Activated CD4-positive, alpha-beta memory T cell treated with anti-CD3 and anti-CD28 coated beads for 36 hours (primary cell): ENCODE results near the gene CKAP5. TPM values are rescaled to one million over a fixed set of nuclear protein-coding genes. Genes with fewer than 3 reads are reported as not detected.

Experiments
- CTCF ChIA-PET: fragments of 350-600 bp; sonication (Branson Sonifier 250); formaldehyde crosslinking; loops from one replicate; lab custom pipeline; 2021; ENCODE audit warnings: antibody characterized with exemption, inconsistent platforms; lab: Charles Lee
- POLR2A ChIA-PET: fragments of 350-600 bp; sonication (Branson Sonifier 250); formaldehyde crosslinking; loops from one replicate; lab custom pipeline; 2021; ENCODE audit warnings: antibody characterized with exemption; lab: Charles Lee
- DNase-seq: peaks from one replicate; pipeline ENCODE4 v3.0.0-alpha.2; 2020
- H3K27ac Mint-ChIP-seq: one replicate; pipeline ENCODE4 v1.8.0; 2021; ENCODE audit warnings: mixed read lengths
- H3K27me3 Mint-ChIP-seq: one replicate; pipeline ENCODE4 v1.8.0; 2021; ENCODE audit warnings: mixed read lengths
- H3K36me3 Mint-ChIP-seq: one replicate; pipeline ENCODE4 v1.8.0; 2021; ENCODE audit warnings: mixed read lengths
- H3K4me1 Mint-ChIP-seq: one replicate; pipeline ENCODE4 v1.8.0; 2021; ENCODE audit warnings: low read depth, mixed read lengths
- H3K4me3 Mint-ChIP-seq: one replicate; pipeline ENCODE4 v1.8.0; 2021; ENCODE audit warnings: mild to moderate bottlenecking, mixed read lengths
- H3K9me3 Mint-ChIP-seq: one replicate; pipeline ENCODE4 v1.8.0; 2021; ENCODE audit warnings: mixed read lengths
- intact Hi-C: fragments of 100-400 bp; cut with micrococcal nuclease; formaldehyde crosslinking; loops from one replicate; pipeline ENCODE4 v1.15.1; 2023
- total RNA-seq, 2 experiments: library from RNA; stranded (reverse); gene quantifications; one replicate each; pipeline ENCODE4 v1.2.3, GENCODE V29; 2021

CKAP5 gene
- 100 to 1,000 TPM; 174 TPM for total RNA-seq

- POLR2A ChIA-PET = interaction anchor here (1.5 kb wide), 1 partner anchor 369 kb away, joined by 8 read pairs; the partner anchor contains the start of gene DDB2
- Mint-ChIP-seq H3K4me1 (peaks cover 26% of the 10 kb centered on the region), H3K9me3 (no peaks in the 10 kb centered on the region), H3K27ac (peak within 1 kb of the TSS; percentile 91), H3K36me3 (peaks cover 12% of the 10 kb centered on the region), H3K27me3 (no peaks in the 10 kb centered on the region), H3K4me3 (peak within 1 kb of the TSS; percentile 93)
- peak; percentile 92 for DNase-seq
- intact Hi-C loops = loop anchor here (1.0 to 2.0 kb wide), 2 partner anchors 19 to 146 kb away; partner anchors contain the start of gene ARHGAP1
- CTCF ChIA-PET = no interaction called here
Measured at GRCh38 chr11:46845740-46846509, at the start of gene CKAP5. CKAP5 (minus strand) TSS chr11:46846280; CDS start chr11:46821231, 25,049 bp downstream.

GRCh38 chr11:46895821-46896220, 49.7 kb upstream of the CKAP5 start:
- no peaks in the 10 kb centered on the region for H3K27me3 Mint-ChIP-seq
- ChIA-PET CTCF (interaction anchor here (1.1 to 2.8 kb wide), 4 partner anchors 16 to 257 kb away, joined by 3 to 14 read pairs (median 3); no protein-coding TSS in a partner anchor), POLR2A (no interaction called here)
- H3K4me1 Mint-ChIP-seq = no peaks in the 10 kb centered on the region
- no peaks in the 10 kb centered on the region for H3K9me3 Mint-ChIP-seq
- H3K4me3 Mint-ChIP-seq = no peak overlapping the region
- no peak overlapping the region for H3K27ac Mint-ChIP-seq
- DNase-seq = no peak
- no peaks in the 10 kb centered on the region for H3K36me3 Mint-ChIP-seq
- intact Hi-C loops = no loop called here

- ChIA-PET CTCF (interaction anchor here (1.0 to 2.8 kb wide), 5 partner anchors 10 to 267 kb away, joined by 3 to 14 read pairs (median 4); no protein-coding TSS in a partner anchor), POLR2A (no interaction called here)
- Mint-ChIP-seq H3K36me3 (no peaks in the 10 kb centered on the region), H3K27ac (no peak overlapping the region), H3K4me3 (no peak overlapping the region), H3K9me3 (no peaks in the 10 kb centered on the region), H3K4me1 (no peaks in the 10 kb centered on the region), H3K27me3 (no peaks in the 10 kb centered on the region)
- intact Hi-C loops = no loop called here
- DNase-seq = no peak
Measured at GRCh38 chr11:46894961-46895360, 48.9 kb upstream of the CKAP5 start.

GRCh38 chr11:46894506-46894905, 48.4 kb upstream of the CKAP5 start:
- Mint-ChIP-seq H3K4me3 (no peak overlapping the region), H3K36me3 (no peaks in the 10 kb centered on the region), H3K27me3 (no peaks in the 10 kb centered on the region), H3K9me3 (no peaks in the 10 kb centered on the region), H3K27ac (no peak overlapping the region), H3K4me1 (no peaks in the 10 kb centered on the region)
- DNase-seq = no peak
- CTCF ChIA-PET = interaction anchor here (1.0 to 2.8 kb wide), 4 partner anchors 10 to 268 kb away, joined by 3 to 14 read pairs (median 4); no protein-coding TSS in a partner anchor
- POLR2A ChIA-PET = no interaction called here
- intact Hi-C loops = no loop called here

- CTCF ChIA-PET = interaction anchor here (0.6 to 2.9 kb wide), 4 partner anchors 210 to 267 kb away, joined by 3 to 26 read pairs (median 3); no protein-coding TSS in a partner anchor
- H3K36me3 Mint-ChIP-seq = no peaks in the 10 kb centered on the region
- no peaks in the 10 kb centered on the region for H3K4me1 Mint-ChIP-seq
- H3K9me3 Mint-ChIP-seq = no peaks in the 10 kb centered on the region
- no peaks in the 10 kb centered on the region for H3K27me3 Mint-ChIP-seq
- intact Hi-C loops = no loop called here
- DNase-seq = no peak
- no peak overlapping the region for H3K4me3 Mint-ChIP-seq
- POLR2A ChIA-PET = no interaction called here
- H3K27ac Mint-ChIP-seq = no peak overlapping the region
Measured at GRCh38 chr11:46892838-46893237, 46.8 kb upstream of the CKAP5 start.

- Mint-ChIP-seq H3K4me1 (no peaks in the 10 kb centered on the region), H3K27ac (no peak overlapping the region), H3K27me3 (no peaks in the 10 kb centered on the region), H3K36me3 (no peaks in the 10 kb centered on the region), H3K9me3 (no peaks in the 10 kb centered on the region), H3K4me3 (no peak overlapping the region)
- no peak for DNase-seq
- ChIA-PET POLR2A (no interaction called here), CTCF (interaction anchor here (0.7 to 2.9 kb wide), 7 partner anchors 50 to 574 kb away, joined by 3 to 26 read pairs (median 3); no protein-coding TSS in a partner anchor)
- intact Hi-C loops = no loop called here
Measured at GRCh38 chr11:46892109-46892508, 46.0 kb upstream of the CKAP5 start.

- POLR2A ChIA-PET = no interaction called here
- H3K27ac Mint-ChIP-seq = no peak overlapping the region
Measured at GRCh38 chr11:46890665-46891064, 44.6 kb upstream of the CKAP5 start.

GRCh38 chr11:46889689-46890475, 43.8 kb upstream of the CKAP5 start:
- intact Hi-C loops = loop anchor here (1.0 kb wide), 1 partner anchor 263 kb away; no protein-coding TSS in a partner anchor
- H3K27ac Mint-ChIP-seq = no peak overlapping the region
- peak; percentile 78 for DNase-seq
- no peaks in the 10 kb centered on the region for H3K4me1 Mint-ChIP-seq
- H3K4me3 Mint-ChIP-seq = no peak overlapping the region
- CTCF ChIA-PET = interaction anchor here (0.7 to 4.7 kb wide), 8 partner anchors 18 to 272 kb away, joined by 3 to 44 read pairs (median 5); no protein-coding TSS in a partner anchor
- H3K27me3 Mint-ChIP-seq = peaks cover 3% of the 10 kb centered on the region
- H3K9me3 Mint-ChIP-seq = no peaks in the 10 kb centered on the region
- POLR2A ChIA-PET = no interaction called here
- H3K36me3 Mint-ChIP-seq = no peaks in the 10 kb centered on the region

More at GRCh38 chr11:46890665-46891064, 44.6 kb upstream of the CKAP5 start:
- no peaks in the 10 kb centered on the region for H3K36me3 Mint-ChIP-seq
- H3K9me3 Mint-ChIP-seq = no peaks in the 10 kb centered on the region
- no peak for DNase-seq
- CTCF ChIA-PET = interaction anchor here (0.7 to 2.9 kb wide), 7 partner anchors 17 to 272 kb away, joined by 3 to 26 read pairs (median 4); no protein-coding TSS in a partner anchor
- H3K4me1 Mint-ChIP-seq = no peaks in the 10 kb centered on the region
- H3K27me3 Mint-ChIP-seq = peaks cover 3% of the 10 kb centered on the region
- intact Hi-C loops = no loop called here
- no peak overlapping the region for H3K4me3 Mint-ChIP-seq

GRCh38 chr11:46889251-46889650, 43.2 kb upstream of the CKAP5 start:
- H3K9me3 Mint-ChIP-seq = no peaks in the 10 kb centered on the region
- ChIA-PET CTCF (interaction anchor here (1.0 to 4.7 kb wide), 2 partner anchors 264 to 272 kb away, joined by 3 to 44 read pairs; no protein-coding TSS in a partner anchor), POLR2A (no interaction called here)

GRCh38 chr11:46888636-46889035, 42.6 kb upstream of the CKAP5 start:
- Mint-ChIP-seq H3K36me3 (no peaks in the 10 kb centered on the region), H3K4me1 (no peaks in the 10 kb centered on the region), H3K27ac (no peak overlapping the region), H3K4me3 (no peak overlapping the region), H3K9me3 (no peaks in the 10 kb centered on the region), H3K27me3 (peaks cover 8% of the 10 kb centered on the region)
- CTCF ChIA-PET = interaction anchor here (0.7 to 4.7 kb wide), 3 partner anchors 265 to 290 kb away, joined by 3 to 44 read pairs (median 4); no protein-coding TSS in a partner anchor
- POLR2A ChIA-PET = no interaction called here
- DNase-seq = no peak
- intact Hi-C loops = loop anchor here (1.0 kb wide), 1 partner anchor 265 kb away; no protein-coding TSS in a partner anchor

More at GRCh38 chr11:46889251-46889650, 43.2 kb upstream of the CKAP5 start:
- intact Hi-C loops = loop anchor here (1.0 kb wide), 1 partner anchor 264 kb away; no protein-coding TSS in a partner anchor
- Mint-ChIP-seq H3K36me3 (no peaks in the 10 kb centered on the region), H3K4me3 (no peak overlapping the region), H3K27me3 (peaks cover 3% of the 10 kb centered on the region), H3K27ac (no peak overlapping the region), H3K4me1 (no peaks in the 10 kb centered on the region)
- DNase-seq = no peak

GRCh38 chr11:46886211-46886610, 40.1 kb upstream of the CKAP5 start:
- H3K4me3 Mint-ChIP-seq = no peak overlapping the region
- CTCF ChIA-PET = interaction anchor here (4.7 kb wide), 1 partner anchor 267 kb away, joined by 44 read pairs; no protein-coding TSS in a partner anchor
- H3K36me3 Mint-ChIP-seq = no peaks in the 10 kb centered on the region
- intact Hi-C loops = no loop called here
- peaks cover 8% of the 10 kb centered on the region for H3K27me3 Mint-ChIP-seq
- no peaks in the 10 kb centered on the region for H3K9me3 Mint-ChIP-seq
- no peak for DNase-seq
- H3K27ac Mint-ChIP-seq = no peak overlapping the region
- POLR2A ChIA-PET = no interaction called here
- no peaks in the 10 kb centered on the region for H3K4me1 Mint-ChIP-seq
